GM21447 (cell line): Measurements from ENCODE around the gene FAAP100.

ENCODE experiments used
- ATAC-seq: cut with Tn5 transposase; IDR thresholded peaks from one replicate; pipeline ENCODE4 v1.9.1; 2021; ENCODE audit not compliant: unreplicated experiment

FAAP100 gene

GRCh38 chr17:81526662-81527571, 25.2 kb downstream of the FAAP100 start:
- ATAC-seq, result no peak

- no peak for ATAC-seq
Observed at GRCh38 chr17:81524865-81525159, 27.3 kb downstream of the FAAP100 start.

- ATAC-seq, result no peak
Observed at GRCh38 chr17:81524039-81524864, 27.9 kb downstream of the FAAP100 start.

- no peak for ATAC-seq
Observed at GRCh38 chr17:81523402-81524038, 28.6 kb downstream of the FAAP100 start.

- no peak for ATAC-seq
Observed at GRCh38 chr17:81522491-81523401, 29.4 kb downstream of the FAAP100 start.

- no peak for ATAC-seq
Observed at GRCh38 chr17:81520021-81520901, 31.9 kb downstream of the FAAP100 start.

- ATAC-seq, result no peak
Observed at GRCh38 chr17:81519284-81520020, 32.7 kb downstream of the FAAP100 start.

- ATAC-seq, result no peak
Observed at GRCh38 chr17:81518785-81519283, 33.3 kb downstream of the FAAP100 start.

- no peak for ATAC-seq
Observed at GRCh38 chr17:81518113-81518784, 33.9 kb downstream of the FAAP100 start.

GRCh38 chr17:81517339-81518112, 34.6 kb downstream of the FAAP100 start:
- ATAC-seq, result no peak

GRCh38 chr17:81517009-81517338, 35.2 kb downstream of the FAAP100 start:
- ATAC-seq, result no peak

GRCh38 chr17:81516439-81516838, 35.7 kb downstream of the FAAP100 start:
- ATAC-seq, result no peak

GRCh38 chr17:81515530-81516041, 36.6 kb downstream of the FAAP100 start:
- ATAC-seq, result no peak

- no peak for ATAC-seq
Observed at GRCh38 chr17:81514739-81515529, 37.2 kb downstream of the FAAP100 start.

- ATAC-seq, result no peak
Observed at GRCh38 chr17:81514489-81514738, 37.7 kb downstream of the FAAP100 start.

- no peak for ATAC-seq
Observed at GRCh38 chr17:81513753-81514488, 38.2 kb downstream of the FAAP100 start.
